Calu3 (cell line): Measurements from ENCODE around the gene DUS2. TPM values are rescaled to one million over a fixed set of nuclear protein-coding genes. Genes with fewer than 3 reads are reported as not detected.

ENCODE experiments used
- BruUV-seq: library from RNA; stranded (reverse); fragments of 400-500 nt; replicated peaks from 2 replicates; lab custom pipeline; 2021; lab: Mats Ljungman, UMichigan
- CTCF ChIA-PET: fragments of 300-600 bp; sonication (Branson Sonifier 250); formaldehyde crosslinking; loops from one replicate; lab custom pipeline; 2022; ENCODE audit warnings: antibody characterized with exemption; lab: Charles Lee
- DNase-seq: peaks from one replicate; pipeline ENCODE4 v3.0.0; 2022
- H3K27ac Mint-ChIP-seq: one replicate; pipeline ENCODE4 v1.8.0; 2022; ENCODE audit warnings: mixed read lengths; ENCODE audit not compliant: unreplicated experiment
- H3K27me3 Mint-ChIP-seq: one replicate; pipeline ENCODE4 v1.8.0; 2022; ENCODE audit warnings: mixed read lengths; ENCODE audit not compliant: unreplicated experiment
- H3K36me3 Mint-ChIP-seq: one replicate; pipeline ENCODE4 v1.8.0; 2022; ENCODE audit warnings: mild to moderate bottlenecking, moderate library complexity, mixed read lengths; ENCODE audit not compliant: insufficient read depth, unreplicated experiment
- H3K4me1 Mint-ChIP-seq: one replicate; pipeline ENCODE4 v1.8.0; 2022; ENCODE audit warnings: mild to moderate bottlenecking, low read depth, mixed read lengths; ENCODE audit not compliant: unreplicated experiment
- H3K4me3 Mint-ChIP-seq: one replicate; pipeline ENCODE4 v1.8.0; 2022; ENCODE audit warnings: mild to moderate bottlenecking, low read depth, moderate library complexity, mixed read lengths; ENCODE audit not compliant: unreplicated experiment
- H3K9me3 Mint-ChIP-seq: one replicate; pipeline ENCODE4 v1.8.0; 2022; ENCODE audit warnings: low read depth, mixed read lengths; ENCODE audit not compliant: unreplicated experiment
- intact Hi-C: fragments of 100-400 bp; cut with micrococcal nuclease; formaldehyde crosslinking; loops from one replicate; pipeline ENCODE4 v1.10.0; 2022; ENCODE audit not compliant: unreplicated experiment
- total RNA-seq: library from RNA; stranded (reverse); gene quantifications from 2 replicates; pipeline ENCODE4 v1.2.3, GENCODE V29; 2022
- TF ChIP-seq, protein P1 (sequence below): fragments of 200-600 bp; IDR thresholded peaks from one replicate; pipeline ENCODE4 v1.8.0; 2022; ENCODE audit warnings: antibody characterized with exemption; ENCODE audit not compliant: unreplicated experiment

DUS2 gene
- total RNA-seq, 1 experiment from 2014 or later = 33.5 TPM

DNA sequence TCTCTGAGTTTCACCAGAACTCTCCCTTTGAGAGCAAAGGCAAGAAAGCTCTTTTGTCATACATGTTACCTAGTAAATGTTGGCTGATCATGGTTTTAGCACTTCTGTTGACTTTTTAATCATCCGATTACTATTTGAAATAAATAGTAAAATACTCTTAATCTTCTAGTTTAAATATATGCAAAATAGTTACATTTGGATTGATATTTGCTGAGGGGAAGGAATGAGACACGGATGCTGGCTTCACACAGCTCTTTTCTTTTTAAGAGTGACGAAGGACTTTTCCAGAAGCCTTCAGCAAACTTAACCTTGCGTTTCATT, 71.5 kb downstream of the DUS2 start:
- Mint-ChIP-seq H3K9me3 (peaks cover 5% of the 10 kb centered on the region), H3K4me3 (no peak overlapping the region), H3K36me3 (no peaks in the 10 kb centered on the region), H3K4me1 (peaks cover 46% of the 10 kb centered on the region), H3K27ac (no peak overlapping the region), H3K27me3 (no peaks in the 10 kb centered on the region)
- no peak for DNase-seq
- CTCF ChIA-PET = interaction anchor here (0.6 to 1.2 kb wide), 3 partner anchors 8 to 950 kb away, joined by 3 to 4 read pairs (median 3); no protein-coding TSS in a partner anchor
- intact Hi-C loops = no loop called here
- TF ChIP-seq, protein P1, sequence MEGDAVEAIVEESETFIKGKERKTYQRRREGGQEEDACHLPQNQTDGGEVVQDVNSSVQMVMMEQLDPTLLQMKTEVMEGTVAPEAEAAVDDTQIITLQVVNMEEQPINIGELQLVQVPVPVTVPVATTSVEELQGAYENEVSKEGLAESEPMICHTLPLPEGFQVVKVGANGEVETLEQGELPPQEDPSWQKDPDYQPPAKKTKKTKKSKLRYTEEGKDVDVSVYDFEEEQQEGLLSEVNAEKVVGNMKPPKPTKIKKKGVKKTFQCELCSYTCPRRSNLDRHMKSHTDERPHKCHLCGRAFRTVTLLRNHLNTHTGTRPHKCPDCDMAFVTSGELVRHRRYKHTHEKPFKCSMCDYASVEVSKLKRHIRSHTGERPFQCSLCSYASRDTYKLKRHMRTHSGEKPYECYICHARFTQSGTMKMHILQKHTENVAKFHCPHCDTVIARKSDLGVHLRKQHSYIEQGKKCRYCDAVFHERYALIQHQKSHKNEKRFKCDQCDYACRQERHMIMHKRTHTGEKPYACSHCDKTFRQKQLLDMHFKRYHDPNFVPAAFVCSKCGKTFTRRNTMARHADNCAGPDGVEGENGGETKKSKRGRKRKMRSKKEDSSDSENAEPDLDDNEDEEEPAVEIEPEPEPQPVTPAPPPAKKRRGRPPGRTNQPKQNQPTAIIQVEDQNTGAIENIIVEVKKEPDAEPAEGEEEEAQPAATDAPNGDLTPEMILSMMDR = no peak
- BruUV-seq = no TSS peak

DNA sequence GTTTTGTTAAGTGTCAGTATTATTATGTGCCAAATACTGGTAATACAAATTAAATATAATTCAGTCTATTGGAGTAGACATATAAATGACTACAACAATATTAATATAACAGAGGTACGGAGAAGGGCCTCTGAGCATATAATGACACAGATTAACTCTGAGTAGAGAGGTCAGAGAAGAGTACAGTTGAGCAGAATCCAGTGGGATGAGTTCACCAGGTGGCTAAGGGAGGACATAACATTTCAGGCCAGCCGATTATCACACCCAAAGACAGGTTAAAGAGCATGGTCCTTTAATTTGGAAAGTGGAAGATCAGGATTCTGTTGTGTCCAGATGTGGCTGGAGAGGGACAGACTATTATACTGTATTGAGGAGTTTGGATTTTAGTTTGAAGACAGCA, 73.4 kb downstream of the DUS2 start:
- H3K4me1 Mint-ChIP-seq = peaks cover 28% of the 10 kb centered on the region
- BruUV-seq = no TSS peak
- H3K36me3 Mint-ChIP-seq = no peaks in the 10 kb centered on the region
- peaks cover 5% of the 10 kb centered on the region for H3K9me3 Mint-ChIP-seq
- no peak overlapping the region for H3K4me3 Mint-ChIP-seq
- H3K27me3 Mint-ChIP-seq = no peaks in the 10 kb centered on the region
- intact Hi-C loops = no loop called here
- no peak for DNase-seq
- TF ChIP-seq, protein P1 = no peak
- CTCF ChIA-PET = no interaction called here
- H3K27ac Mint-ChIP-seq = no peak overlapping the region

DNA sequence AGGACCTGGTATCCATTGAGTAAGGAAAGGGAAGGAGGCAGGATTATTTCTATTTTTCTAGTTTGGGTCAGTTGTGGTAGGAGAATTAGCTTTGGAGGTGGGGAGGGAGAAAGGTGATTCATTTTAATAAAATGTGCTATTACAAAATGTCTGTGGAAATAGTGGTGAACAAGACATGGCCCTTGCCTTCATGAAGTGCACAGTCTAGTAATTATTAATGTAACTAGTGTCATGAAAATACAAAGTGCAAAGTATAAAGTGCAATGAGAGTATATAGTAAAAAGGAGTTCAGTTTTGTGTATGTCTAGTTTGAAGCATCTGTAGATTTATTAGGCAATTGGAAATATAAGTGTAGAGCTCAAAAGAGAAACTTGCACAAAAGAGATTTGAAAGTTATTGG, 74.0 kb downstream of the DUS2 start:
- TF ChIP-seq, protein P1 = no peak
- no peaks in the 10 kb centered on the region for H3K27me3 Mint-ChIP-seq
- no peaks in the 10 kb centered on the region for H3K36me3 Mint-ChIP-seq
- H3K9me3 Mint-ChIP-seq = peaks cover 5% of the 10 kb centered on the region
- no peak overlapping the region for H3K4me3 Mint-ChIP-seq
- CTCF ChIA-PET = no interaction called here
- H3K4me1 Mint-ChIP-seq = peaks cover 22% of the 10 kb centered on the region
- intact Hi-C loops = no loop called here
- DNase-seq = no peak
- H3K27ac Mint-ChIP-seq = no peak overlapping the region
- BruUV-seq = no TSS peak

DNA sequence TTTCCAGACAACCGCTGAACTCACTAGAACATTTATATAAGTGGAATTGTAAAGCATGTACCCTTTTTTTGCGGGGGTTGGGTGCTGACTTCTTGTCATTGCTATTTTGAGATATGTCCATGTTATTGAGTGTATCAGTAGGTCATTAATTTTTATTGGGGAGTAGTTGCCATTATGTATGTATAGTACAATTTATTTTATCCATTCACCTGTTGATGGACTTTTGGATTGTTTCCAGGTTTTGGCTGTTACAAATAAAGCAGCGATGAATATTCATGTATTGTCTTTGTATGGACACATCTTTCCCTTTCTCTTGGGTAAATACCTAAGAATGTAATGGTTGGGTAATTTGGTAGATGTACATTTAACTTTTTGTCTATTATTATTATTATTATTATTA, 74.8 kb downstream of the DUS2 start:
- Mint-ChIP-seq H3K36me3 (no peaks in the 10 kb centered on the region), H3K4me1 (peaks cover 18% of the 10 kb centered on the region), H3K27ac (no peak overlapping the region), H3K4me3 (no peak overlapping the region), H3K27me3 (no peaks in the 10 kb centered on the region), H3K9me3 (peaks cover 5% of the 10 kb centered on the region)
- DNase-seq = no peak
- TF ChIP-seq, protein P1 = no peak
- CTCF ChIA-PET = no interaction called here
- BruUV-seq = no TSS peak
- intact Hi-C loops = no loop called here
